ENCODE data around the gene ARHGAP1.

Gene ARHGAP1

GRCh38 chr11:46686886-46687795 lies 13.3 kb downstream of the ARHGAP1 start:
- peaks cover 8% of the 10 kb centered on the region for H3K4me1 ChIP-seq (ENCODE audit: insufficient read depth, low read length)
- no peaks in the 10 kb centered on the region for H3K9me3 ChIP-seq (ENCODE audit: low read length)
- no peak overlapping the region for H3K27ac ChIP-seq (ENCODE audit: low read depth, low read length)
- H3K27me3 ChIP-seq (ENCODE audit: control insufficient read depth in 1 of 2, insufficient read depth in 2 of 2, low read length in 2 of 2) = no peaks in the 10 kb centered on the region
- peaks cover 32% of the 10 kb centered on the region for H3K36me3 ChIP-seq (ENCODE audit: insufficient read depth, low read length)
- H3K4me3 ChIP-seq (ENCODE audit: low read depth in 1 of 2, low read length in 2 of 2) = no peak overlapping the region
- no peak overlapping the region for H3K9ac ChIP-seq (ENCODE audit: low read length)

- Histone ChIP-seq H3K4me3 (ENCODE audit: low read depth in 1 of 2, low read length in 2 of 2) (no peak overlapping the region), H3K27ac (ENCODE audit: low read depth, low read length) (no peak overlapping the region), H3K9ac (ENCODE audit: low read length) (no peak overlapping the region), H3K36me3 (ENCODE audit: insufficient read depth, low read length) (peaks cover 50% of the 10 kb centered on the region), H3K9me3 (ENCODE audit: low read length) (no peaks in the 10 kb centered on the region), H3K4me1 (ENCODE audit: insufficient read depth, low read length) (peaks cover 8% of the 10 kb centered on the region), H3K27me3 (ENCODE audit: control insufficient read depth in 1 of 2, insufficient read depth in 2 of 2, low read length in 2 of 2) (no peaks in the 10 kb centered on the region)
Observed at GRCh38 chr11:46684367-46684766, 16.1 kb downstream of the ARHGAP1 start.

- no peaks in the 10 kb centered on the region for H3K27me3 ChIP-seq (ENCODE audit: control insufficient read depth in 1 of 2, insufficient read depth in 2 of 2, low read length in 2 of 2)
- no peaks in the 10 kb centered on the region for H3K9me3 ChIP-seq (ENCODE audit: low read length)
- no peak overlapping the region for H3K4me3 ChIP-seq (ENCODE audit: low read depth in 1 of 2, low read length in 2 of 2)
- H3K9ac ChIP-seq (ENCODE audit: low read length) = no peak overlapping the region
- no peak overlapping the region for H3K27ac ChIP-seq (ENCODE audit: low read depth, low read length)
- peaks cover 60% of the 10 kb centered on the region for H3K36me3 ChIP-seq (ENCODE audit: insufficient read depth, low read length)
- peaks cover 7% of the 10 kb centered on the region for H3K4me1 ChIP-seq (ENCODE audit: insufficient read depth, low read length)
Observed at GRCh38 chr11:46682773-46683752, 17.4 kb downstream of the ARHGAP1 start.

GRCh38 chr11:46681814-46682213 lies 18.6 kb downstream of the ARHGAP1 start:
- Histone ChIP-seq H3K36me3 (ENCODE audit: insufficient read depth, low read length) (peaks cover 57% of the 10 kb centered on the region), H3K27ac (ENCODE audit: low read depth, low read length) (no peak overlapping the region), H3K9me3 (ENCODE audit: low read length) (no peaks in the 10 kb centered on the region), H3K27me3 (ENCODE audit: control insufficient read depth in 1 of 2, insufficient read depth in 2 of 2, low read length in 2 of 2) (no peaks in the 10 kb centered on the region), H3K4me1 (ENCODE audit: insufficient read depth, low read length) (peaks cover 4% of the 10 kb centered on the region), H3K4me3 (ENCODE audit: low read depth in 1 of 2, low read length in 2 of 2) (no peak overlapping the region), H3K9ac (ENCODE audit: low read length) (no peak overlapping the region)

- peaks cover 8% of the 10 kb centered on the region for H3K4me1 ChIP-seq (ENCODE audit: insufficient read depth, low read length)
- no peaks in the 10 kb centered on the region for H3K9me3 ChIP-seq (ENCODE audit: low read length)
- no peaks in the 10 kb centered on the region for H3K27me3 ChIP-seq (ENCODE audit: control insufficient read depth in 1 of 2, insufficient read depth in 2 of 2, low read length in 2 of 2)
- peaks cover 51% of the 10 kb centered on the region for H3K36me3 ChIP-seq (ENCODE audit: insufficient read depth, low read length)
- H3K9ac ChIP-seq (ENCODE audit: low read length) = no peak overlapping the region
- no peak overlapping the region for H3K4me3 ChIP-seq (ENCODE audit: low read depth in 1 of 2, low read length in 2 of 2)
- no peak overlapping the region for H3K27ac ChIP-seq (ENCODE audit: low read depth, low read length)
Observed at GRCh38 chr11:46680815-46681214, 19.6 kb downstream of the ARHGAP1 start.

- H3K36me3 ChIP-seq (ENCODE audit: insufficient read depth, low read length) = peaks cover 50% of the 10 kb centered on the region
- peaks cover 13% of the 10 kb centered on the region for H3K4me1 ChIP-seq (ENCODE audit: insufficient read depth, low read length)
Observed at GRCh38 chr11:46680164-46680760, 20.2 kb downstream of the ARHGAP1 start.

GRCh38 chr11:46679241-46680163 lies 20.9 kb downstream of the ARHGAP1 start:
- H3K4me3 ChIP-seq (ENCODE audit: low read depth in 1 of 2, low read length in 2 of 2) = no peak overlapping the region
- no peak overlapping the region for H3K9ac ChIP-seq (ENCODE audit: low read length)
- peaks cover 50% of the 10 kb centered on the region for H3K36me3 ChIP-seq (ENCODE audit: insufficient read depth, low read length)
- H3K27me3 ChIP-seq (ENCODE audit: control insufficient read depth in 1 of 2, insufficient read depth in 2 of 2, low read length in 2 of 2) = no peaks in the 10 kb centered on the region
- H3K4me1 ChIP-seq (ENCODE audit: insufficient read depth, low read length) = peaks cover 21% of the 10 kb centered on the region
- H3K27ac ChIP-seq (ENCODE audit: low read depth, low read length) = no peak overlapping the region
- H3K9me3 ChIP-seq (ENCODE audit: low read length) = no peaks in the 10 kb centered on the region

More at GRCh38 chr11:46680164-46680760, 20.2 kb downstream of the ARHGAP1 start:
- Histone ChIP-seq H3K9me3 (ENCODE audit: low read length) (no peaks in the 10 kb centered on the region), H3K4me3 (ENCODE audit: low read depth in 1 of 2, low read length in 2 of 2) (no peak overlapping the region), H3K9ac (ENCODE audit: low read length) (no peak overlapping the region), H3K27me3 (ENCODE audit: control insufficient read depth in 1 of 2, insufficient read depth in 2 of 2, low read length in 2 of 2) (no peaks in the 10 kb centered on the region), H3K27ac (ENCODE audit: low read depth, low read length) (no peak overlapping the region)

GRCh38 chr11:46678741-46679130 lies 21.7 kb downstream of the ARHGAP1 start:
- no peaks in the 10 kb centered on the region for H3K27me3 ChIP-seq (ENCODE audit: control insufficient read depth in 1 of 2, insufficient read depth in 2 of 2, low read length in 2 of 2)
- no peak overlapping the region for H3K9ac ChIP-seq (ENCODE audit: low read length)
- no peak overlapping the region for H3K27ac ChIP-seq (ENCODE audit: low read depth, low read length)
- H3K36me3 ChIP-seq (ENCODE audit: insufficient read depth, low read length) = peaks cover 50% of the 10 kb centered on the region
- H3K4me1 ChIP-seq (ENCODE audit: insufficient read depth, low read length) = peaks cover 22% of the 10 kb centered on the region
- H3K4me3 ChIP-seq (ENCODE audit: low read depth in 1 of 2, low read length in 2 of 2) = no peak overlapping the region
- H3K9me3 ChIP-seq (ENCODE audit: low read length) = no peaks in the 10 kb centered on the region

GRCh38 chr11:46677991-46678740 lies 22.3 kb downstream of the ARHGAP1 start:
- H3K27me3 ChIP-seq (ENCODE audit: control insufficient read depth in 1 of 2, insufficient read depth in 2 of 2, low read length in 2 of 2) = no peaks in the 10 kb centered on the region
- peaks cover 22% of the 10 kb centered on the region for H3K4me1 ChIP-seq (ENCODE audit: insufficient read depth, low read length)
- H3K27ac ChIP-seq (ENCODE audit: low read depth, low read length) = no peak overlapping the region
- peaks cover 54% of the 10 kb centered on the region for H3K36me3 ChIP-seq (ENCODE audit: insufficient read depth, low read length)
- H3K9ac ChIP-seq (ENCODE audit: low read length) = no peak overlapping the region
- H3K9me3 ChIP-seq (ENCODE audit: low read length) = no peaks in the 10 kb centered on the region
- H3K4me3 ChIP-seq (ENCODE audit: low read depth in 1 of 2, low read length in 2 of 2) = no peak overlapping the region

- Histone ChIP-seq H3K27ac (ENCODE audit: low read depth, low read length) (no peak overlapping the region), H3K36me3 (ENCODE audit: insufficient read depth, low read length) (peaks cover 64% of the 10 kb centered on the region)
Observed at GRCh38 chr11:46677169-46677568, 23.2 kb downstream of the ARHGAP1 start.

More at GRCh38 chr11:46677169-46677568, 23.2 kb downstream of the ARHGAP1 start:
- Histone ChIP-seq H3K9me3 (ENCODE audit: low read length) (no peaks in the 10 kb centered on the region), H3K9ac (ENCODE audit: low read length) (no peak overlapping the region), H3K4me3 (ENCODE audit: low read depth in 1 of 2, low read length in 2 of 2) (no peak overlapping the region), H3K4me1 (ENCODE audit: insufficient read depth, low read length) (peaks cover 22% of the 10 kb centered on the region), H3K27me3 (ENCODE audit: control insufficient read depth in 1 of 2, insufficient read depth in 2 of 2, low read length in 2 of 2) (no peaks in the 10 kb centered on the region)
